GDM1 (cell line): ENCODE results near the gene RNF11.

Source experiments
- DNase-seq: peaks from one replicate; lab custom pipeline; 2025; lab: John Stamatoyannopoulos, UW

RNF11 gene

DNA sequence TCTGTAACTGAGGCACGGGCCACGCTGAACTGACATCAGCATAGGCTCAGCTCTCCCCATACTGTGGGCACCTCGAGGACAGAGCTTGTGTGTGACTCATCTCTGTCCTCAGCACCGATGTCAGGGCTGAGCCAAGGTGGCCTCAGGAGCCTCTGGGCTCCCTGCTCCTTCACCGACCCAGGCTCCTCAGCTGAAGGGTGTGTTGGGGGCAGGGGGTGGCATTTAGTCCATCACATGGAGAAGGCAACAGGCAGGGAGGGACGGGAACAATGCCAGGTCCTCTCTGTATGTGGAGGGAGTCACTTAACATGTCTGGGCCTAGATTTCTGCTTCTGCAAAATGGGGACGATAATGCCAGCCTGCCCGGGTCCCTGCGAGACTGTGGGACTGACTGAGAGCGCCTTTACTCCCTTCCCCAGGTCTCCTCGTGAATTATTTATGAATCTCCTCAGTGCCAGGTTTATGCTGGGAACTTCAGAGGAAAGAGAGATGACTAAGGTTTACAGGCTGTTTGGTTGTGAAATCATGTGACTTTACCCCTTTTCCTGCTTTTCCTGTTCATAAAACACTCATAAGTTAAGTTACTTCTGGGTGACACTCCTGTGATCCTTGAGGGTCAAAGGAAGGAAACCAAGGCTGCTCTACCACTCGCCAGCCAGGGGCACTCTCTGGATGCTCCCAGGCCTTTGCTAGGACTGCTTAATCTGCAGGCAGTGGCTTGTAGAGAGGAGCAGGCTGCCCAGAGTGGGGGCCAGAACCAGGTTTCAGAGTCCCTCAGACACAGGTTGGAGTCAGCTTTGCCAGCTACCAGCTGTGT lies 78.1 kb downstream of the RNF11 start:
- DNase-seq = no peak

DNA sequence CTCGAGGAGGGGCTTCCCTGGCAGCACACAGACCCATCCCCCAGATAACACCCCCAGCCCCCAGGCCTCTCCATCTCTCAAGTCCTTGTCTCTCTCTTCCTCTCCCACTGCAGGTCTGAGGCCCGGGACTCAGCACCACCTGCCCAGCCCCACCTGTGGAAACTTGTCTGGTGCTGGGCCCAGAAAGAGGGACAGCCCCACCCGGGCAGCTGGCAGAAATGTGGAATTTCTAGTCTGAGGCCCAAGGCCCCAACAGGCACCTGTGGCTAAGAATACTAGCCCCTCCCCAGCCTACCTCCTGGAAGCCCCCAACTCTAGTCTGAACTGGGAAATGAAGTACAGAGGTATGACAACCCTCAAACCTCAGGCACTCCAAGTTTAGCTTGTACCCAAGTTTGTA lies 78.9 kb downstream of the RNF11 start:
- no peak for DNase-seq

DNA sequence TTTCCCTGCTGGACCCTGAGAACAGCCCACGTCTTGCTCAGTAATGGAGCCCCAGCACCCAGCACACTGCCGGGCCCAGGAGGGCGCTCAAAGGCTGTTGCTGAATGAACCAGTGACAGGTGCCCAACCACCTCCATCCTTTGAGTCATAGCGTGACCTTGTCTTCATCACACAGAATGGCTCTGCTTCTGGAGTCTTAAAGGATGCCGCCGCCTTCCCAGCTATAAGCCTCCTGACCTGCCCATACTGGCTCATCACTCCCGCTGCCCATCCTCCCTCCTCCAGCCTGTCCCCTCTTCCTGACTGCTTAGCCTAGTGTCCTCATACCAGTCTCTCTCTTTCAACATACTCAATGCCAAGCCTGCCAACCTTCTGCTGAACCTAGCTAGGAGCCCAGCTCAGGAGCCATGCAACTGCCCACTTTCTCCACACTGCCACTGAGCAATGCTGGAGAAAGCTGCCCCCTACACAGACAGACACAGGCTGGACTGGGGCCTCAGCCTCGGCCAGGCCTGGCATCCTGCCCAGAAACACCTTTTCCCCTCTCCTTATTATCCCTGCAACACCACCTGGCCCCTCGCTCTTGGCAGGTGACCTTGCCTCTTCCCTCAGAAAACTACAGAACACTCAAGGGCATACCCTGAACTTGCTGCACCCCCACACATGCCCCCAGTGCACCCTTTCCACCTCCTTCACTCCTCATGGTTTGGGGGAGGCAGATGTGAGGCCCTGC lies 80.2 kb downstream of the RNF11 start:
- no peak for DNase-seq

DNA sequence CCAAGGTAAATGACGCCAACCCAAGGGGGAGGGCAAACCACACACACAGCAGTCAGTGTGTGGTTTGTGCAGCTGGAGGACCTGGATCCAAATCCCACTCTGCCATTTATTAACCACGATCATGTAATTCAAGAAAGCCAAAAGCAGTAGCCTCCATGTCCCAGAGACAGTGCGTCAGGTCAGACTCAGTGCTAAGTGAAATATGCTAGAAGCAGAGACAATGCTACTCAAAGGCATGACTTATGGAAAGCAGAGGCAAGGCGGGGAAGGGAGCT lies 80.7 kb downstream of the RNF11 start:
- DNase-seq = no peak

DNA sequence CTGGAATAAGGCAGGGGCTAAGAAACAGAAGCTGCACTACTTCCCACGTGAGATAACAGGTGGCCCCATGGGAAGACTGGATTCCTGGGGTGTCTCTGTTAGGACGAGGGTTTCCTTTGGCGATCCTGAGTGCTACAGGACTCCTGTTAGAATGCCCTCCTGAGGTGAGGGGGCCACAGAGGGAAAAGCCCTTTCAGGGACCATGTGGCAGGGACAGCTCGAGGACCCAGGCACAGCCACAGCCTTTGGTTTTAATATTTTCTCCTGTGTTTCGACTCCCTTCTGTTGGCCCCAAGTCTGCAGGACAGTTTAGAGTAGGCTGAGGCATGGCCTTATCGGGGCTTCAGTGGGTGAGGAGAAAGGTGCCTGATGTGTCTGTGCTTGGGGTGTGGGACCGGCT lies 81.7 kb downstream of the RNF11 start:
- DNase-seq = no peak

DNA sequence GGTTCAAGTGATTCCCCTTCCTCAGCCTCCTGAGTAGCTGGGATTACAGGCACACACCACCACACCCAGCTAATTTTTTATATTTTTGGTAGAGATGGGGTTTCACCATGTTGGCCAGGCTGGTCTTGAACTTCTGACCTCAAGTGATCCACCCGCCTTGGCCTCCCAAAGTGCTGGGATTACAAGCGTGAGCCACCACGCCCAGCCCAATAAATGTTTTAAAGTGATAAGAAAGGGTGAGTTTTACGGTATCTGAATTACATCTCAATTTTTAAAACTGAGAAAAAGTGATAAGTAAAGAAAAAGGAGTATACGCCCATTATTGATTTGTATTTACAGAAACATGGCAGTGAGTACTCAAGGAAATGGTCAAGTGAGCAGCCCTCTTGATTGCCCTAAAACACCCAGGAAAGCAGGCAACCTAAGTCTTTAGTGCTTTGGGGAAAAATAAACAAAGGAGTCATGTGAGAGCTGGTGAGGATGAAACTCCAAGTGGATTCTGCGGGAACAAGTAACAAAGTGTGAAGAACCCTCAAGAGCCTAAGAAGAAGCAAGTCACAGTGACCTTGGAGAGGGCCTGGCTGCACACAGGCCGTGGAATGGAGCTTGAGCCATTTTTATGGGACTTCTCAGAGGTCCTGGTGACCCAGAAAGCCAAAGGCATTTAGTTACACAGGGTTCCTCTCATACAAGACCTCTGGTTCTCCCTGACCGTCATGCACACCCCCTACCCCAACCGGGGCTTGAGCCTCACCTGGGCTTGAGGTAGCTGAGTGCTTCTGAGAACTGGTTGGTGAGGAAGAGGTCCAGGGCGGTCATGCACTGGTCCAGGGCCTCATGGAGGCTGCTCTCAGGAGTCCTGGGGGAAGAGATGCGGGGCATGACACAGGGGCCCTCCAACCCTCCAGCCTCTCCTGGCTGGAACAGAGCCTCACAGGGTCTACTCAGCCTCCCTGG lies 85.2 kb downstream of the RNF11 start:
- no peak for DNase-seq

DNA sequence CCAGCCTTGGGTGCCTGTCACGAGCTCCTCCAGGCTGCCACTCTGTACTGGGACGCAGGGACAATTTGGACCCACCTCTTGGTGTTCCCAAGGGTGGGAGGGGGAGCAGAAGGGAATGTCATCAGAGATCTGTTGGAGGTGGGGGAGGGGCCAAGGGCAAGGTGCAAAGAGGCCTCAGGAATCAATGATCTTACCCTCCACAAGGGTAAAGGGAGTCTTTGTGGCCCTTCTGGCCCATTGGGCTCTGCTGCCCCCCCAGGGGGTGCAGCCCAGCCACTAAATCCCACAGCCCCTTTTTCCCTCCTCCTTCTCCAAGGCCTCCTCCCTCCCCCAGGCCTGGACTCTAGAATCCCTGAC lies 85.8 kb downstream of the RNF11 start:
- no peak for DNase-seq

DNA sequence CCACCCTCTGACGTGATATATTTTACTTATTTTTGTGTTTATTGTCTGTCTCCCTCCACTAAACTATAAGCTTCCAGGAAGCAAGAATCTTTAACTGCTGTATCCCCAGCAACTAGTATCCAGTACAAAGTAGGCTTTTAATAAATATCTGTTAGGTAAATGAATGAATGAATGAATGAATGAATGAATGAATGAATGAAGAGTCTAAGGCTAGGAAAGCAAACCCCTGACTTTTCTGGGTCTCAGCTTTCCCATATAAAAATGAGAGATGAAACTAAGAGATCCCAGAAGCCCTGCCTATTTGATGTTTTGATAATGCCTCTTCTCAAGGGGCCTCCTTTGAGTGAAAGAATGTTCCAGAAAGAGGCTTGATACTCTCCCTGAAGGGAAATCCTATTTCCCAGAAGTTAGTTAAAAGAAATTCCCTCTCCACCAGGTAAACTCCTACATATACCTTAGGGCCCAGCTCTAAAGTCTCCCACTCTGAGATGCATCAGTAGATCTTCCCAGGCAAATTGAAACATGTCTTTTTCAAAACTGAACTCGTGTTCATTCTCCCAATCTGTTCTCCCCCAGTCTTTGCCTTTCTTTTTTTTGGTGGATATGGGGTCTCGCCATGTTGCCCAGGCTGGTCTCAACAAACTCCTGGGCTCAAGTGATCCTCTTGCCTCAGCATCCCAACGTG lies 86.5 kb downstream of the RNF11 start:
- no peak for DNase-seq
